Astrocyte (in vitro differentiated cells and primary cell): ENCODE results near the gene PLG. TPM values are rescaled to one million over a fixed set of nuclear protein-coding genes. Genes with fewer than 3 reads are reported as not detected.

Experiments used
- DNase-seq: peaks from one replicate; pipeline ENCODE4 v3.0.0-alpha.2; 2010; ENCODE audit warnings: low read depth
- FAIRE-seq: peaks from 2 replicates; lab custom pipeline; 2011; peaks lifted over from hg19 to GRCh38; lab: Jason Lieb, UNC
- H2AFZ ChIP-seq: 2 replicates; pipeline ENCODE4 v1.6.0; 2012; ENCODE audit warnings: low read depth, low read length, inconsistent platforms
- H3K27ac ChIP-seq: 2 replicates; pipeline ENCODE4 v1.5.1; 2011; ENCODE audit warnings: low read depth, low read length, inconsistent platforms
- H3K27me3 ChIP-seq: 2 replicates; pipeline ENCODE4 v1.6.0; 2011; ENCODE audit warnings: low read length, inconsistent platforms; ENCODE audit not compliant: insufficient read depth
- H3K36me3 ChIP-seq: 2 replicates; pipeline ENCODE4 v1.5.1; 2011; ENCODE audit warnings: low read length, inconsistent platforms; ENCODE audit not compliant: insufficient read depth
- H3K4me1 ChIP-seq: 2 replicates; pipeline ENCODE4 v1.5.1; 2011; ENCODE audit warnings: low read length, inconsistent platforms; ENCODE audit not compliant: insufficient read depth
- H3K4me2 ChIP-seq: 2 replicates; pipeline ENCODE4 v1.6.0; 2012; ENCODE audit warnings: low read length, inconsistent platforms
- H3K4me3 ChIP-seq: 2 replicates; pipeline ENCODE4 v1.5.1; 2011; ENCODE audit warnings: low read depth, mild to moderate bottlenecking, low read length, inconsistent platforms; ENCODE audit not compliant: insufficient read depth
- H3K79me2 ChIP-seq: 2 replicates; pipeline ENCODE4 v1.6.0; 2012; ENCODE audit warnings: mild to moderate bottlenecking, low read length, inconsistent platforms; ENCODE audit not compliant: insufficient read depth
- H3K9ac ChIP-seq: 2 replicates; pipeline ENCODE4 v1.6.0; 2012; ENCODE audit warnings: mild to moderate bottlenecking, low read length, inconsistent platforms
- H3K9me3 ChIP-seq: 2 replicates; pipeline ENCODE4 v1.5.1; 2012; ENCODE audit warnings: low read depth, mild to moderate bottlenecking, low read length, inconsistent platforms; ENCODE audit not compliant: insufficient read depth
- H4K20me1 ChIP-seq: 2 replicates; pipeline ENCODE4 v1.6.0; 2012; ENCODE audit warnings: low read length, inconsistent platforms; ENCODE audit not compliant: insufficient read depth
- H3K27ac Mint-ChIP-seq: one replicate; pipeline ENCODE4 v1.8.0; 2021; ENCODE audit warnings: mild to moderate bottlenecking, mixed read lengths; ENCODE audit not compliant: unreplicated experiment
- H3K27me3 Mint-ChIP-seq: one replicate; pipeline ENCODE4 v1.8.0; 2021; ENCODE audit warnings: low read depth, mixed read lengths; ENCODE audit not compliant: unreplicated experiment
- H3K36me3 Mint-ChIP-seq: one replicate; pipeline ENCODE4 v1.8.0; 2021; ENCODE audit warnings: low read depth, mixed read lengths; ENCODE audit not compliant: unreplicated experiment
- H3K4me1 Mint-ChIP-seq: one replicate; pipeline ENCODE4 v1.8.0; 2021; ENCODE audit warnings: low read depth, mixed read lengths; ENCODE audit not compliant: unreplicated experiment
- H3K4me3 Mint-ChIP-seq: one replicate; pipeline ENCODE4 v1.8.0; 2021; ENCODE audit warnings: mild to moderate bottlenecking, moderate library complexity, mixed read lengths; ENCODE audit not compliant: unreplicated experiment
- H3K9me3 Mint-ChIP-seq: one replicate; pipeline ENCODE4 v1.8.0; 2021; ENCODE audit warnings: mild to moderate bottlenecking, mixed read lengths; ENCODE audit not compliant: unreplicated experiment
- CTCF ChIP-seq: IDR thresholded peaks from 2 replicates; pipeline ENCODE4 v1.5.1; 2011; ENCODE audit warnings: low read depth, mild to moderate bottlenecking, inconsistent platforms, low read length, moderate library complexity; ENCODE audit not compliant: insufficient read depth
- EZH2 ChIP-seq: IDR thresholded peaks from 2 replicates; pipeline ENCODE4 v1.6.1; 2012; ENCODE audit warnings: mild to moderate bottlenecking, low read length, inconsistent platforms; ENCODE audit not compliant: insufficient read depth
- total RNA-seq: library from RNA; stranded (reverse); gene quantifications from 2 replicates; pipeline ENCODE4 v1.2.1, GENCODE V29; 2021

The PLG gene
- total RNA-seq, 1 donor from 2014 or later, result 0.16 TPM

DNA sequence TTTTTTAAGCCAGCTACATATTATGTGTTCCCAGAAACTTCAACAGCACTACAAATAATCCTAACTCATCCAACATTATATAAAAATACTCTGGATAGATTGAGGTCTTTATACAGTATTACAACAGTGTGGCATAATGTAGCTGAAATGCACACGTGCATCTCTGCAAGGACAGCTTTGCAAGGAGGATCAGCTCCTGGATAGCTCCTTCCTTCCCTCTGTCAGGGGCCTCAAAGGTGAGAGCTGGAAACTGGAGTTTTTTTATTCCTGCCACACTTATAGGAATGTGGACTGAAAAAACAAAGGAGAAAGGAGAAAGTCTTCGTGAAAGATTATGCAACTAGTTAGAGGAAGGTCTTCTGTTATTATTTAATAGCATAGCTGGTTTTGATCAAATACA, 53.1 kb downstream of the PLG start:
- Mint-ChIP-seq H3K27ac (no peak overlapping the region), H3K4me1 (no peaks in the 10 kb centered on the region), H3K4me3 (no peak overlapping the region), H3K27me3 (peaks cover 12% of the 10 kb centered on the region), H3K36me3 (no peaks in the 10 kb centered on the region), H3K9me3 (no peaks in the 10 kb centered on the region)
- Histone ChIP-seq H3K27ac (no peak overlapping the region), H3K79me2 (no peaks in the 10 kb centered on the region), H3K9ac (no peak overlapping the region), H3K4me2 (no peak overlapping the region), H3K36me3 (no peaks in the 10 kb centered on the region), H3K27me3 (no peaks in the 10 kb centered on the region), H2AFZ (no peak overlapping the region), H4K20me1 (no peaks in the 10 kb centered on the region), H3K4me3 (no peak overlapping the region), H3K9me3 (no peaks in the 10 kb centered on the region), H3K4me1 (no peaks in the 10 kb centered on the region)
- FAIRE-seq, result no peak
- TF ChIP-seq EZH2 (no peak), CTCF (no peak)
- DNase-seq, result no peak

GRCh38 chr6:160756021-160756420, 54.0 kb downstream of the PLG start:
- Mint-ChIP-seq H3K36me3 (no peaks in the 10 kb centered on the region), H3K4me3 (no peak overlapping the region), H3K9me3 (no peaks in the 10 kb centered on the region), H3K4me1 (no peaks in the 10 kb centered on the region), H3K27ac (no peak overlapping the region), H3K27me3 (peaks cover 12% of the 10 kb centered on the region)
- Histone ChIP-seq H3K4me2 (no peak overlapping the region), H3K27me3 (no peaks in the 10 kb centered on the region), H3K9me3 (no peaks in the 10 kb centered on the region), H3K36me3 (no peaks in the 10 kb centered on the region), H3K4me1 (no peaks in the 10 kb centered on the region), H3K4me3 (no peak overlapping the region), H4K20me1 (no peaks in the 10 kb centered on the region), H3K9ac (no peak overlapping the region), H3K79me2 (no peaks in the 10 kb centered on the region), H3K27ac (no peak overlapping the region), H2AFZ (no peak overlapping the region)
- no peak for TF ChIP-seq CTCF
- TF ChIP-seq EZH2, result no peak
- FAIRE-seq (no peak), DNase-seq (no peak)

DNA sequence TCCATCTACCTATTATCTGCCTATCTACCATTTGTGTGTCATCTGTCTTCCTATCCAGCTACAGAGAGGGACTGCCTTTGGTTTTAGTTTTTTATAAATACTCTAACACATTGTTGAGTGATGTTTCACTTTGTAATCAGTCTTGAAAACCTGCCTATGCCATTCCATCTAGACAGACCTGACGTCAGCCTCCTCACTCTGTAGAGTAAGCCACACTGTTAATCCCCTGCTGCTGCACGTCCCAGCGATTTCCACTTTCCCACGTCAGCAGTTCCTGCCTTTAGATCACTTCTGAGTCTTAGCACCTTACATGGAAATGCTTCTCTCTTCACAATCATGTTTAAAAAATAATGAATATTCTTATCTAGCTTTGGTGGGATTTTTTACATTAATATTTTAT, 54.8 kb downstream of the PLG start:
- Histone ChIP-seq H3K27me3 (no peaks in the 10 kb centered on the region), H3K4me1 (no peaks in the 10 kb centered on the region), H3K4me2 (no peak overlapping the region), H3K27ac (no peak overlapping the region), H3K9ac (no peak overlapping the region), H4K20me1 (no peaks in the 10 kb centered on the region), H3K9me3 (no peaks in the 10 kb centered on the region), H3K36me3 (no peaks in the 10 kb centered on the region), H3K4me3 (no peak overlapping the region), H3K79me2 (no peaks in the 10 kb centered on the region), H2AFZ (no peak overlapping the region)
- peaks cover 11% of the 10 kb centered on the region for H3K27me3 Mint-ChIP-seq
- no peak overlapping the region for H3K4me3 Mint-ChIP-seq
- FAIRE-seq (no peak), DNase-seq (no peak)
- no peak overlapping the region for H3K27ac Mint-ChIP-seq
- no peaks in the 10 kb centered on the region for H3K9me3 Mint-ChIP-seq
- H3K36me3 Mint-ChIP-seq, result no peaks in the 10 kb centered on the region
- TF ChIP-seq EZH2 (no peak), CTCF (no peak)
- no peaks in the 10 kb centered on the region for H3K4me1 Mint-ChIP-seq
